Astrocyte (in vitro differentiated cells and primary cell): Measurements from ENCODE around the gene NPAS3. TPM values are rescaled to one million over a fixed set of nuclear protein-coding genes. Genes with fewer than 3 reads are reported as not detected.

ENCODE experiments used
- DNase-seq: peaks from one replicate; pipeline ENCODE4 v3.0.0-alpha.2; 2010; ENCODE audit warnings: low read depth
- FAIRE-seq: peaks from 2 replicates; lab custom pipeline; 2011; peaks lifted over from hg19 to GRCh38; lab: Jason Lieb, UNC
- H2AFZ ChIP-seq: 2 replicates; pipeline ENCODE4 v1.6.0; 2012; ENCODE audit warnings: low read depth, low read length, inconsistent platforms
- H3K27ac ChIP-seq: 2 replicates; pipeline ENCODE4 v1.5.1; 2011; ENCODE audit warnings: low read depth, low read length, inconsistent platforms
- H3K27me3 ChIP-seq: 2 replicates; pipeline ENCODE4 v1.6.0; 2011; ENCODE audit warnings: low read length, inconsistent platforms; ENCODE audit not compliant: insufficient read depth
- H3K36me3 ChIP-seq: 2 replicates; pipeline ENCODE4 v1.5.1; 2011; ENCODE audit warnings: low read length, inconsistent platforms; ENCODE audit not compliant: insufficient read depth
- H3K4me1 ChIP-seq: 2 replicates; pipeline ENCODE4 v1.5.1; 2011; ENCODE audit warnings: low read length, inconsistent platforms; ENCODE audit not compliant: insufficient read depth
- H3K4me2 ChIP-seq: 2 replicates; pipeline ENCODE4 v1.6.0; 2012; ENCODE audit warnings: low read length, inconsistent platforms
- H3K4me3 ChIP-seq: 2 replicates; pipeline ENCODE4 v1.5.1; 2011; ENCODE audit warnings: low read depth, mild to moderate bottlenecking, low read length, inconsistent platforms; ENCODE audit not compliant: insufficient read depth
- H3K79me2 ChIP-seq: 2 replicates; pipeline ENCODE4 v1.6.0; 2012; ENCODE audit warnings: mild to moderate bottlenecking, low read length, inconsistent platforms; ENCODE audit not compliant: insufficient read depth
- H3K9ac ChIP-seq: 2 replicates; pipeline ENCODE4 v1.6.0; 2012; ENCODE audit warnings: mild to moderate bottlenecking, low read length, inconsistent platforms
- H3K9me3 ChIP-seq: 2 replicates; pipeline ENCODE4 v1.5.1; 2012; ENCODE audit warnings: low read depth, mild to moderate bottlenecking, low read length, inconsistent platforms; ENCODE audit not compliant: insufficient read depth
- H4K20me1 ChIP-seq: 2 replicates; pipeline ENCODE4 v1.6.0; 2012; ENCODE audit warnings: low read length, inconsistent platforms; ENCODE audit not compliant: insufficient read depth
- H3K27ac Mint-ChIP-seq: one replicate; pipeline ENCODE4 v1.8.0; 2021; ENCODE audit warnings: mild to moderate bottlenecking, mixed read lengths; ENCODE audit not compliant: unreplicated experiment
- H3K27me3 Mint-ChIP-seq: one replicate; pipeline ENCODE4 v1.8.0; 2021; ENCODE audit warnings: low read depth, mixed read lengths; ENCODE audit not compliant: unreplicated experiment
- H3K36me3 Mint-ChIP-seq: one replicate; pipeline ENCODE4 v1.8.0; 2021; ENCODE audit warnings: low read depth, mixed read lengths; ENCODE audit not compliant: unreplicated experiment
- H3K4me1 Mint-ChIP-seq: one replicate; pipeline ENCODE4 v1.8.0; 2021; ENCODE audit warnings: low read depth, mixed read lengths; ENCODE audit not compliant: unreplicated experiment
- H3K4me3 Mint-ChIP-seq: one replicate; pipeline ENCODE4 v1.8.0; 2021; ENCODE audit warnings: mild to moderate bottlenecking, moderate library complexity, mixed read lengths; ENCODE audit not compliant: unreplicated experiment
- H3K9me3 Mint-ChIP-seq: one replicate; pipeline ENCODE4 v1.8.0; 2021; ENCODE audit warnings: mild to moderate bottlenecking, mixed read lengths; ENCODE audit not compliant: unreplicated experiment
- EZH2 ChIP-seq: IDR thresholded peaks from 2 replicates; pipeline ENCODE4 v1.6.1; 2012; ENCODE audit warnings: mild to moderate bottlenecking, low read length, inconsistent platforms; ENCODE audit not compliant: insufficient read depth
- total RNA-seq: library from RNA; stranded (reverse); gene quantifications from 2 replicates; pipeline ENCODE4 v1.2.1, GENCODE V29; 2021
- TF ChIP-seq, protein P1 (sequence below): IDR thresholded peaks from 2 replicates; pipeline ENCODE4 v1.5.1; 2011; ENCODE audit warnings: low read depth, mild to moderate bottlenecking, inconsistent platforms, low read length, moderate library complexity; ENCODE audit not compliant: insufficient read depth

Gene NPAS3
- total RNA-seq, 1 donor from 2014 or later: 2.6 TPM

DNA sequence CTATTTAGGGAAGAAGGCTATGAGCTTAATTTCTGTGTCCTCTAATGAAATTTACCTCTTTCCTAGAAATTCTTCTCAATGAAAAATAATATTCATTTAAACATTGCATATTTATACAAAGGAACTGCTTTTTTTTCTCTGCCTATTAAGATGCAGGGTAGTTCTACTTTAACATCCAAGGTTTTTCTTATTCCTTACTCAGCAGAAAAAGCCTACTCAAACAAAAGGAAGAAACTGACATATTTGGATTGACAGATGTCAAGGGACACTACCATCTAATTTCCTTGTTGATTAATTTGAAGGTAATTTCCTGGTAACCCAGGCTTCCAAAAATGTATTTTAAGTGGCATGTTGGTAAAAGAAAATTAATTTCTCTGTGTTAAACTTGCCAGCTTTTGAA is 819.9 kb downstream of the NPAS3 start:
- DNase-seq: no peak

DNA sequence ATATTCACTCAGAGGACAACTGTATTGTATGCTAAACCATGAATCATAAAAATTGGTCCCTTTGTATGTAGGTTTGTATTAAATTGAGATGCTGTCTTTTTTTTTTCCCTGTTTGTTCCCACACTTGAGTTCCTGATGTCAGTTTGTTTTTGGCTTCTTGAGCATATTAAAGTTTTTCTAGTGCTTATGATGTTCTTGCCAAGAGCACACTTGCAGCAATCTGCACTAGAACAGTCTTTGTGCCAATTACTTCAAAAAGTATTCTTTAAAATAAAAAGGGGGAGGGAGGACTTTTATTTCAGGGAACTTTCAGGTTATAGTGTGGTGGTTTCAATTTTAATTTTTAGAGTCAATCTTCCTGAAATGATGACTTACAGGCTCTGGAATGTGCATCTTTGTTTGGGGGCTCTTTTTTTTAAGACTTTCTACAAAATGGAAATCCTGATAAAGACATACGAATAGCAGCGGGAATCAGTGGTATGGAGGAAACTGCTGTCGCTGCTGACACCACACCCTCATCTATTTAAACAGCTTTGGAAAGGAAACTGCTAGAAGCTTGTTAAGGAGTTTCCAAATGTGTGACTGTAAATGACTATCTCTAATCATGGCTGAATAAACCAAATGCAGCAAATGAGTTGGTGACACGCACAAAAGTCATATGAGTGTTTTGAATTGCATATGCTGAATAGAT is 823.6 kb downstream of the NPAS3 start:
- Histone ChIP-seq H2AFZ (no peak overlapping the region), H3K79me2 (no peaks in the 10 kb centered on the region), H3K27me3 (no peaks in the 10 kb centered on the region), H3K4me1 (peaks cover 13% of the 10 kb centered on the region), H4K20me1 (no peaks in the 10 kb centered on the region), H3K9me3 (no peaks in the 10 kb centered on the region), H3K9ac (no peak overlapping the region), H3K36me3 (no peaks in the 10 kb centered on the region), H3K27ac (no peak overlapping the region), H3K4me2 (peak overlapping the region; percentile 59), H3K4me3 (no peak overlapping the region)
- H3K27ac Mint-ChIP-seq: no peak overlapping the region
- H3K4me3 Mint-ChIP-seq: no peak overlapping the region
- DNase-seq: no peak
- no peaks in the 10 kb centered on the region for H3K9me3 Mint-ChIP-seq
- peaks cover 24% of the 10 kb centered on the region for H3K4me1 Mint-ChIP-seq
- FAIRE-seq: no peak
- no peaks in the 10 kb centered on the region for H3K27me3 Mint-ChIP-seq
- TF ChIP-seq, protein P1, sequence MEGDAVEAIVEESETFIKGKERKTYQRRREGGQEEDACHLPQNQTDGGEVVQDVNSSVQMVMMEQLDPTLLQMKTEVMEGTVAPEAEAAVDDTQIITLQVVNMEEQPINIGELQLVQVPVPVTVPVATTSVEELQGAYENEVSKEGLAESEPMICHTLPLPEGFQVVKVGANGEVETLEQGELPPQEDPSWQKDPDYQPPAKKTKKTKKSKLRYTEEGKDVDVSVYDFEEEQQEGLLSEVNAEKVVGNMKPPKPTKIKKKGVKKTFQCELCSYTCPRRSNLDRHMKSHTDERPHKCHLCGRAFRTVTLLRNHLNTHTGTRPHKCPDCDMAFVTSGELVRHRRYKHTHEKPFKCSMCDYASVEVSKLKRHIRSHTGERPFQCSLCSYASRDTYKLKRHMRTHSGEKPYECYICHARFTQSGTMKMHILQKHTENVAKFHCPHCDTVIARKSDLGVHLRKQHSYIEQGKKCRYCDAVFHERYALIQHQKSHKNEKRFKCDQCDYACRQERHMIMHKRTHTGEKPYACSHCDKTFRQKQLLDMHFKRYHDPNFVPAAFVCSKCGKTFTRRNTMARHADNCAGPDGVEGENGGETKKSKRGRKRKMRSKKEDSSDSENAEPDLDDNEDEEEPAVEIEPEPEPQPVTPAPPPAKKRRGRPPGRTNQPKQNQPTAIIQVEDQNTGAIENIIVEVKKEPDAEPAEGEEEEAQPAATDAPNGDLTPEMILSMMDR: no peak
- TF ChIP-seq EZH2: no peak
- no peaks in the 10 kb centered on the region for H3K36me3 Mint-ChIP-seq

More for the DNA sequence above, 819.9 kb downstream of the NPAS3 start:
- H3K4me1 ChIP-seq: peaks cover 14% of the 10 kb centered on the region
- no peak overlapping the region for H3K27ac ChIP-seq
- Mint-ChIP-seq H3K9me3 (peaks cover 6% of the 10 kb centered on the region), H3K4me3 (no peak overlapping the region), H3K4me1 (peaks cover 32% of the 10 kb centered on the region), H3K27me3 (no peaks in the 10 kb centered on the region), H3K27ac (no peak overlapping the region), H3K36me3 (peaks cover 3% of the 10 kb centered on the region)
- TF ChIP-seq EZH2: no peak
- TF ChIP-seq, protein P1: no peak
- H2AFZ ChIP-seq: no peak overlapping the region
- no peak for FAIRE-seq
- no peak overlapping the region for H3K4me3 ChIP-seq
- H3K79me2 ChIP-seq: no peaks in the 10 kb centered on the region
- H3K36me3 ChIP-seq: no peaks in the 10 kb centered on the region
- H3K4me2 ChIP-seq: no peak overlapping the region
- no peaks in the 10 kb centered on the region for H4K20me1 ChIP-seq
- H3K9me3 ChIP-seq: no peaks in the 10 kb centered on the region
- no peaks in the 10 kb centered on the region for H3K27me3 ChIP-seq
- H3K9ac ChIP-seq: no peak overlapping the region

DNA sequence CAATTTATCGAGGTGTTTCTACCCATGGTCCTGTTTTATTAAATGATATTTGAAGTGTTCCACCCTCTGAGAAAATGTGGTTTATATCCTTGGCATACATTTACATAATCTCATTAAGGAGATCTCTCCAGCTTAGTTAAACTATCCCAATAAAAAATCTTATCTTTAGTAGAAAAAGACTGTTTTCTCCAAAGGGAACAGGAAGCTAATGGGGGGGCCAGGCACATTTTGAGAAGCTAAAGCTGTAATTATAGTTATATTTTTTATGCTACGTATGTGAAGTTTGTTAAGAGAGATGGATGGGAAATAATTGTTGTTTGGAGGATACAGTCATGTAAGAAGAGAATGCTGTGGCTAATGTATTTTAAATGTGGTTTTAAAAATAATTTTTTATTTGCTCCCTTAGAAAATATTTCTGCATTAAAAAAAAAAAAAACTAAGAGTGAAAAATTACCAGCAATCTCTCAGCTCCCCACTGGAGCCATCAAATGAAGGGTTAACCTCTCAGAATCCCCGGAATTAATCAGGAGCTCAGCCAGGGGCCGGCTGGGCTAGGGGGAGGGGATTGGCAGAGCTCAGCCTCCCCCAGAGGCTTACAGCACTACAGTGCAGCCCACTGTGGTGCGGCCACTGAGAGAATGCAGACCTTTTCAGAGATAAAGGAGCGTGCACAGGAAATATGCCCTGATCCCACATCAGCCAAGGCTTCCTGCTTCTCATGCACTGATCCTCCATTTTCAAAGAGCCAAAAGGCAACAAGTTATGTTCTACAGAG is 826.4 kb downstream of the NPAS3 start:
- no peak overlapping the region for H3K27ac ChIP-seq
- no peak overlapping the region for H2AFZ ChIP-seq
- no peak overlapping the region for H3K4me3 ChIP-seq
- no peak for TF ChIP-seq EZH2
- TF ChIP-seq, protein P1: no peak
- no peaks in the 10 kb centered on the region for H4K20me1 ChIP-seq
- no peaks in the 10 kb centered on the region for H3K27me3 ChIP-seq
- H3K4me1 ChIP-seq: peaks cover 13% of the 10 kb centered on the region
- H3K4me1 Mint-ChIP-seq: peaks cover 25% of the 10 kb centered on the region
- H3K4me2 ChIP-seq: peak overlapping the region; percentile 31
- H3K9ac ChIP-seq: no peak overlapping the region
- H3K27ac Mint-ChIP-seq: peak overlapping the region; percentile 49
- DNase-seq (peak; percentile 75), FAIRE-seq (no peak)
- H3K36me3 ChIP-seq: no peaks in the 10 kb centered on the region
- no peaks in the 10 kb centered on the region for H3K36me3 Mint-ChIP-seq
- H3K9me3 ChIP-seq: no peaks in the 10 kb centered on the region
- no peaks in the 10 kb centered on the region for H3K27me3 Mint-ChIP-seq
- no peaks in the 10 kb centered on the region for H3K79me2 ChIP-seq
- no peak overlapping the region for H3K4me3 Mint-ChIP-seq
- no peaks in the 10 kb centered on the region for H3K9me3 Mint-ChIP-seq
